ENCODE results near the gene ZNF37A. TPM values are rescaled to one million over a fixed set of nuclear protein-coding genes. Genes with fewer than 3 reads are reported as not detected.
A peak's percentile ranks its signal among the peaks of the same experiment; 100 is the strongest.
"Not testable (repeated sequence)": the region's sequence is repeated elsewhere in the genome, so short reads cannot be mapped to it uniquely, and the experiment has no call there.

Gene ZNF37A
- 10 to 100 TPM; 24.1 to 25.5 TPM for total RNA-seq

DNA sequence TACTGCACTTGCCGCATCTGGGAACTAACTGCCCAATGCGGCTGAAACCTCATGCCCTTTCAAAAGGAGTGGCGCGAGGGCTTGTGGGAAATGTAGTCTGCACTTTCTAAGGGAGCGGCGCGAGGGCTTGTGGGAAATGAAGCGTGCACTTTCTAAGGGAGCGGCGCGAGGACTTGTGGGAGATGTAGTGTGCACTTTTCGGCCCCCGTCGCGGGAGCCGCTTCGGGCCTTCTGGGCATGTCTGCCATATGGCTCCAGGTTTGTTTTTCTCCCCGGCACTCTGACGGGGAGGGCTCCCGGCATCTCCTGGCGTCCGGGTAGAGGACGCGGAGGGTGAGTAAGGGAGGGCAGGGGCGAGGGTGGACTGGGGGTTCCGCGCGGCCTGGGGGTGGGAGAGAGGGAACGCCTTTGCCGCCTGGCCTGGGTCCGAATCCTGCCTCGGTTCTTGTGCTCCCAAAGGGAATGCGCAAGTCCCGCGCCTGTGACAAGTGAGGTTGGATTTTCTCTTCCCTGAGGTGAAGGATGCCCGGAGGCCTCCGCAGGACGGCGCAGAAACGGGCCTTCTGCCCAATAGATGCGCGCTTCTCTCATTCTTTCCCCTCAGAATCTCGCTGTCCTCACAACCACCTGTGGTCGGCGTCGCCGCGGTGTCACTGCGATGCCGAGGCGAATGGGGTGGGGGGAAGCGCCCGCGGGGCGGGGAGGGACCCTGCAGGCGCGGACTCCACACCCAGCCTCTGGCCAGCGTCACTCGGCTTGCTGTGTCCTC lies at the start of gene ZNF37A:
Gene ZNF37A, plus strand, starts transcription at position 180 of the 769 bp plus-strand sequence. CDS start 2,281 bp downstream, outside the sequence.
- Mint-ChIP-seq H3K4me3 (peak within 1 kb of the TSS; percentile 85), H3K36me3 (ENCODE audit: low read depth) (peaks cover 45% of the 10 kb centered on the region), H3K9me3 (ENCODE audit: low read depth) (peaks cover 17% of the 10 kb centered on the region), H3K4me1 (peaks cover 31% of the 10 kb centered on the region), H3K27ac (peak within 1 kb of the TSS; percentile 90), H3K27me3 (no peaks in the 10 kb centered on the region)
- intact Hi-C loops (cut with DNase I, micrococcal nuclease), result loop anchor here (1.0 to 5.0 kb wide), 7 partner anchors 42 to 308 kb away; partner anchors contain the start of genes ZNF248 (in 2 of the 2), ZNF25 (in 2 of the 2) and ZNF33A (in 2 of the 2)
- ATAC-seq, result peak; percentile 98
- CTCF ChIA-PET, result interaction anchor here (0.6 to 1.4 kb wide), 3 partner anchors 82 to 128 kb away, joined by 3 to 4 read pairs (median 3); partner anchors contain the start of gene ZNF25
- peak; percentile 94 for DNase-seq
- POLR2A ChIA-PET, result interaction anchor here (1.4 kb wide), 1 partner anchor 84 kb away, joined by 4 read pairs; the partner anchor contains the start of gene ZNF33A

DNA sequence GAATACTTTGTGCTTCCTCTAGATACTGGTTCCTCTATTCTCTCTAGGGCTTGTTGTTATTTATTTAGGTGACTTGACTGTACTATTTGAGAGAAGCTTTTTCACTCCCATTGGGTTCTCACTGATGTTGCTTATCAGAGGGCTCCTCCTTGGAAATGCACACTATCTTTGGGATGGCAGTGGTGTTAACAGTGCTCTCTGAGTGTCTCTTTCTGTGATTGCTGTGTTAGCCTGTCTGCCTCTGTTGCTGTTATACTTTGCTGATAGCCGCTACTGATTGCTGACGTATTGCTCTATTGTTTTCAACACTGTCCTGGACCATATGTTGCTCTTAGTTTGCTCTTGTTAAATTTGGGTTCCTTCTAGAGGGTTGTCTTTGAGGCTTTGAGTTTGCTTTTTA lies 49.0 kb upstream of the ZNF37A start:
- H3K27me3 Mint-ChIP-seq, result no peaks in the 10 kb centered on the region
- peaks cover 31% of the 10 kb centered on the region for H3K4me1 Mint-ChIP-seq
- no peak overlapping the region for H3K4me3 Mint-ChIP-seq
- DNase-seq (no peak), ATAC-seq (no peak)
- POLR2A ChIA-PET, result no interaction called here
- intact Hi-C loops (cut with DNase I, micrococcal nuclease), result no loop called here
- CTCF ChIA-PET, result no interaction called here
- peaks cover 18% of the 10 kb centered on the region for H3K9me3 Mint-ChIP-seq (ENCODE audit: low read depth)
- peak overlapping the region; percentile 31 for H3K27ac Mint-ChIP-seq
- peaks cover 76% of the 10 kb centered on the region for H3K36me3 Mint-ChIP-seq (ENCODE audit: low read depth)

DNA sequence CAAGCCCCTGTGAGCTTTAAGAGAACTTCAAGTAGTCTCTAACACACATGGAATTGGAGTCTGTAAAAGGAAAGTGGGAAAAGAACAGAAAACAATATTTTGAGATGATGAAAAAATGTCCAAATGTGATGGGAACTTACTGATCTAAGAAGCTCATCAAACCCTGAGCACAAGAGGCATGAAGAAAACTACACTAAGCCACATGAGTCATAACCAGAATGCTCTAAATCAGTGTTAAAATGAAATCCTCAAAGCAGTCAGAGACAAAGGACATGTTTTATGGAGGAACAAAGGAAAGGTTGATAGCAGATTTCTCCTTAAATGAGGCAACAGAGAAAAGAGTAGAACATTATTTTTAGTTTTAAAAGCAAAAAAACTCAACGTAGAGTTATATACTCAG lies 46.5 kb upstream of the ZNF37A start:
- intact Hi-C loops (cut with DNase I, micrococcal nuclease), result no loop called here
- ATAC-seq, result peak; percentile 66
- ChIA-PET POLR2A (no interaction called here), CTCF (no interaction called here)
- Mint-ChIP-seq H3K36me3 (ENCODE audit: low read depth) (peaks cover 75% of the 10 kb centered on the region), H3K4me3 (no peak overlapping the region), H3K27ac (no peak overlapping the region), H3K27me3 (no peaks in the 10 kb centered on the region), H3K4me1 (peaks cover 26% of the 10 kb centered on the region), H3K9me3 (ENCODE audit: low read depth) (peaks cover 18% of the 10 kb centered on the region)
- no peak for DNase-seq

DNA sequence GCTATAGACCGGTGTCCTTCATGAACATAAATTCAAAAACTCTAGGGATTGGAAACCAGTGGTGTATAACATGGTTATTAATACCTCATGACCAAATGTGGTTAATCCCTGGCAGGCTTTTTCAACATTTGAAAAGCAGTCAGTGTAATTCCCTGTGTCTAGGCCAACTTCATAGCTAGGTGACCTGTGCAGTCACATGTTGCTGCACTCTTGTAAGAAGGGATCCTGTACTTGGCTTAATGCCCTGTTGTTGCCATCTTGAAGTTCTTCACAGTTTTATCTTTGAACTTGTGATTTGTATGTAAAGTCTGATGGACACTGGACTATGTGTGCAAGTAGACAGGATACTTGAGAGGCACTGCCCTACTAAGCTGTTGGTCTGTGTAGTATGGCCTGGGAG lies 43.9 kb upstream of the ZNF37A start:
- Mint-ChIP-seq H3K4me1 (peaks cover 11% of the 10 kb centered on the region), H3K27me3 (no peaks in the 10 kb centered on the region), H3K9me3 (ENCODE audit: low read depth) (peaks cover 38% of the 10 kb centered on the region), H3K4me3 (no peak overlapping the region), H3K27ac (no peak overlapping the region), H3K36me3 (ENCODE audit: low read depth) (peaks cover 82% of the 10 kb centered on the region)
- POLR2A ChIA-PET, result no interaction called here
- DNase-seq (no peak), ATAC-seq (no peak)
- CTCF ChIA-PET, result no interaction called here
- intact Hi-C loops (cut with DNase I, micrococcal nuclease), result loop anchor here (5.0 to 10.0 kb wide), 2 partner anchors 42 to 75 kb away; partner anchors contain the start of gene ZNF37A (in 1 of the 2)

DNA sequence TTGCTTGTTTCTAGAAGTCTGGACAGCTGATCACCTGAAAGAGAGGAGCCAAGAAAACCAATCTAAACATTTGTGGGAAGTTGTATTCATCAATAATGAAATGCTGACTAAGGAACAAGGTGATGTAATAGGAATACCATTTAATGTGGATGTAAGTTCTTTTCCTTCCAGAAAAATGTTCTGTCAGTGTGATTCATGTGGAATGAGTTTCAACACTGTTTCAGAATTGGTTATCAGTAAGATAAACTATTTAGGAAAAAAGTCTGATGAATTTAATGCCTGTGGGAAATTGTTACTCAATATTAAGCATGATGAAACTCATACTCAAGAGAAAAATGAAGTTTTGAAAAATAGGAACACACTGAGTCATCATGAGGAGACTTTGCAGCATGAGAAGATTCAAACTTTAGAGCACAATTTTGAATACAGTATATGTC lies 39.8 kb upstream of the ZNF37A start:
- intact Hi-C loops (cut with DNase I, micrococcal nuclease), result loop anchor here (5.0 to 10.0 kb wide), 2 partner anchors 38 to 70 kb away; partner anchors contain the start of gene ZNF37A (in 1 of the 2)
- ChIA-PET POLR2A (no interaction called here), CTCF (no interaction called here)
- ATAC-seq, result no peak
- no peak overlapping the region for H3K27ac Mint-ChIP-seq
- no peak overlapping the region for H3K4me3 Mint-ChIP-seq
- DNase-seq, result no peak
- H3K9me3 Mint-ChIP-seq (ENCODE audit: low read depth), result peaks cover 68% of the 10 kb centered on the region
- peaks cover 87% of the 10 kb centered on the region for H3K36me3 Mint-ChIP-seq (ENCODE audit: low read depth)
- H3K4me1 Mint-ChIP-seq, result no peaks in the 10 kb centered on the region
- no peaks in the 10 kb centered on the region for H3K27me3 Mint-ChIP-seq

DNA sequence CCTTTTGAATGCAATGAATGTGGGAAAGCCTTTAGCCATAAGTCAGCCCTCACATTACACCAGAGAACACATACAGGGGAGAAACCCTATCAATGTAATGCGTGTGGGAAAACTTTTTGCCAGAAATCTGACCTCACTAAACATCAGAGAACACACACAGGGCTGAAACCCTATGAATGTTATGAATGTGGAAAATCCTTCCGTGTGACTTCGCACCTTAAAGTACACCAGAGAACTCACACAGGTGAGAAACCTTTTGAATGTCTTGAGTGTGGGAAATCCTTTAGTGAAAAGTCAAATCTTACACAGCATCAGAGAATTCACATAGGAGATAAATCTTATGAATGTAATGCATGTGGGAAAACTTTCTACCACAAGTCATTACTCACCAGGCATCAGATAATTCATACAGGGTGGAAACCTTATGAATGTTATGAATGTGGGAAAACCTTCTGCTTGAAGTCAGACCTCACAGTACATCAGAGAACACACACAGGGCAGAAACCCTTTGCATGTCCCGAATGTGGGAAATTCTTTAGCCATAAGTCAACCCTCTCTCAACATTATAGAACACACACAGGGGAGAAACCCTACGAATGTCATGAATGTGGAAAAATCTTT lies 38.8 kb upstream of the ZNF37A start:
- H3K36me3 Mint-ChIP-seq (ENCODE audit: low read depth), result peaks cover 85% of the 10 kb centered on the region
- H3K27me3 Mint-ChIP-seq, ATAC-seq, CTCF ChIA-PET, H3K4me3 Mint-ChIP-seq, POLR2A ChIA-PET, DNase-seq, H3K4me1 Mint-ChIP-seq, H3K27ac Mint-ChIP-seq: not testable (repeated sequence)
- H3K9me3 Mint-ChIP-seq (ENCODE audit: low read depth), result peaks cover 69% of the 10 kb centered on the region
- intact Hi-C loops (cut with DNase I, micrococcal nuclease), result loop anchor here in 1 of 2 experiments (10.0 kb wide), 1 partner anchor 69 kb away; no protein-coding TSS in a partner anchor

DNA sequence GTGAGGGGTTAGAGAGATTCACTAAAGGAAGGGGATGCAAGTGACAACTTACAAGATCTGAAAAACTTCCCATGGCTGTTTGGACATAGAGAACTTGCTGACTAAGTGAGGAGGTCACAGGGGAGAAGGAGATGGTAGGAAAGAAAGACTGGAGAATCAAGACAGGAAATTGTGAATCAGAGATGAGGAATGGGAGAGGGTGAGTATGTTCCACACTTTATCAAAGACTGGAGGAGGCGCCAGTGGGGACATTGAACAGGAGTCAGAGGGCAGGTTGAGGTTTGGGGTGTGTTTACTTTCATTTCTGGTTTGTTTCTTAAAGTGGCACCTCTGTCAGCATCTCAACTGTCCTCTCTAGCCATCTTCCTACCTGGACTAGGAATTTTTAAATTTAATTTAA lies 24.5 kb upstream of the ZNF37A start:
- POLR2A ChIA-PET; H3K36me3 Mint-ChIP-seq (ENCODE audit: low read depth); ATAC-seq; H3K4me3 Mint-ChIP-seq; intact Hi-C loops (cut with DNase I, micrococcal nuclease); H3K4me1 Mint-ChIP-seq; DNase-seq; H3K9me3 Mint-ChIP-seq (ENCODE audit: low read depth); H3K27ac Mint-ChIP-seq; CTCF ChIA-PET; H3K27me3 Mint-ChIP-seq: not testable (repeated sequence)

DNA sequence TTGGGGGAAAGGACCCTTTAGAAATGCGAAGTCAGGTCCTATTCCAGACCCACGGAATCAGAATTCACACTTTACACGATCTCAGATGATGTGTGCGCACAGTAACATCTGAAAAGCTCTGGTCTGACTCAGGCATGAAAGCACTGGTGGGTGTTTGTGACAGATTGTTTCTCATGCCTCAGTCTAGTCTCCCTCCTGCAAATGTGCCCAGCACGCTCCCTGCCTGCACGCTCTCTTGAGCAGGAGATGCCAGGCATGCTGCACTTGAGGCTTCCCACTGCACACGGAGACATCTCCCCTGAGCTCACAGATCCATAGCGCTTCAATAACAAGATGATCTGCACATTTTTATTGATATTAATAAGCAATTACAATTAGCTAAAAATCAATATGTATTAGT lies 23.6 kb upstream of the ZNF37A start:
- Mint-ChIP-seq H3K4me1 (no peaks in the 10 kb centered on the region), H3K36me3 (ENCODE audit: low read depth) (no peaks in the 10 kb centered on the region), H3K9me3 (ENCODE audit: low read depth) (peaks cover 5% of the 10 kb centered on the region), H3K27me3 (no peaks in the 10 kb centered on the region), H3K4me3 (no peak overlapping the region), H3K27ac (no peak overlapping the region)
- no peak for ATAC-seq
- DNase-seq, result no peak
- intact Hi-C loops (cut with DNase I, micrococcal nuclease), result no loop called here
- ChIA-PET POLR2A (no interaction called here), CTCF (interaction anchor here (0.5 to 0.6 kb wide), 2 partner anchors 105 to 967 kb away, joined by 3 to 4 read pairs; no protein-coding TSS in a partner anchor)

DNA sequence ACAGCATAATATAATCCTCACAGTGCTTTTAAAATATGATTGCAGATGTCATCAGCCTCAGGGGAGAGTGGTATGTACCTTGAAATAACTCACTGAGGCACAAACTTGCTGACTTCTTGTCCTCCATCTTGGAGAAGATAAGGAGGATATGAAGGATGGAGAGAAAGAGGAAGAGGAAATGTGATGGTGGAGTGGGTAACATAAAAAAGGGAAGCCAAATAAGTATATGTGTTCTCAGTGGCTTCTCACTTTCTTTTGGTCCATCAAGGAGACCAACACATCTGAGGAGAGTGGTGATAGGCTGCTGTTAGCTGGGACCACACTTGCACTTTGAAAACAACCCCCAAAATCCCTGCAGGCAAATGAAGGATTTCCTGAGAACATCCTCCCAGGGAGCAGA lies 21.6 kb upstream of the ZNF37A start:
- H3K4me1 Mint-ChIP-seq, result no peaks in the 10 kb centered on the region
- H3K27ac Mint-ChIP-seq, result no peak overlapping the region
- H3K9me3 Mint-ChIP-seq (ENCODE audit: low read depth), result peaks cover 16% of the 10 kb centered on the region
- no peaks in the 10 kb centered on the region for H3K27me3 Mint-ChIP-seq
- ATAC-seq (no peak), DNase-seq (no peak)
- POLR2A ChIA-PET, result no interaction called here
- H3K36me3 Mint-ChIP-seq (ENCODE audit: low read depth), result peaks cover 2% of the 10 kb centered on the region
- intact Hi-C loops (cut with DNase I, micrococcal nuclease), result no loop called here
- no peak overlapping the region for H3K4me3 Mint-ChIP-seq
- CTCF ChIA-PET, result no interaction called here

DNA sequence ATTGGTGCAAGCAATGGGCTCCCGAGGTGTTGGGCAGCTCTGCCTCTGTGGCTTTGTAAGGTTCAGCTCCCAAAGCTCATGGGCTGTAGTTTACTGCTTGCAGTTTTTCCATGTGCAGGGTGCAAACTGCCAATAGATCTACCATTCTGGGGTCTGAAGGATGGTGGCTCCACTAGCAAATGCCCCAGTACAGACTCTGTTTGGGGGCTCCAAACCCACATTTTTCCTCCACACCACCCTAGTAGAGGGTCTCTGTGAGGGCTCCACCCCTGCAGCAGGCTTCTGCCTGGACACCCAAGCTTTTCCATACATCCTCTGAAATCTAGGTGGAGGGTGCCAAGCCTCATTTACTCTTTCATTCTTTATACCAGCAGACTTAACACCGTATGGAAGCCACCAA lies 17.4 kb upstream of the ZNF37A start:
- peaks cover 2% of the 10 kb centered on the region for H3K36me3 Mint-ChIP-seq (ENCODE audit: low read depth)

DNA sequence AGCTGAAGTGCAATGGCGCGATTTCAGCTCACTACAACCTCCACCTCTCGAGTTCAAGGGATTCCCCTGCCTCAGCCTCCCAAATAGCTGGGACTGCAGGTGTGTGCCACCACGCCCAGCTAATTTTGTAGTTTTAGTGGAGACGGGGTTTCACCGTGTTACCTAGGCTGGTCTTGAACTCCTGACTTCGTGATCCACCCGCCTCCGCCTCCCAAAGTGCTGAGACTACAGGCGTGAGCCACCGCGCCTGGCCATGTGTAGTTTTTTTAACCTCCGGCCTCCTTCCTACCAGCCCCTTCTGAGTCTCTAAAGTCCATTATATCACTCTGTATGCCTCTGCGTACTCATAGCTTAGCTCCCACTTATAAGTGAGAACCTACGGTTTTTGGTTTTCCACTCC lies 819 bp upstream of the ZNF37A start:
- POLR2A ChIA-PET, result interaction anchor here (0.6 to 1.4 kb wide), 2 partner anchors 83 to 902 kb away, joined by 4 read pairs; partner anchors contain the start of gene ZNF33A

More for the DNA sequence above, 17.4 kb upstream of the ZNF37A start:
- no peak overlapping the region for H3K4me3 Mint-ChIP-seq
- intact Hi-C loops (cut with DNase I, micrococcal nuclease), result no loop called here
- ChIA-PET POLR2A (no interaction called here), CTCF (interaction anchor here (0.6 kb wide), 1 partner anchor 109 kb away, joined by 3 read pairs; no protein-coding TSS in a partner anchor)
- H3K27me3 Mint-ChIP-seq, result no peaks in the 10 kb centered on the region
- H3K27ac Mint-ChIP-seq, result no peak overlapping the region
- H3K4me1 Mint-ChIP-seq, result no peaks in the 10 kb centered on the region
- ATAC-seq (no peak), DNase-seq (no peak)
- peaks cover 22% of the 10 kb centered on the region for H3K9me3 Mint-ChIP-seq (ENCODE audit: low read depth)

More for the DNA sequence above, 819 bp upstream of the ZNF37A start:
- Mint-ChIP-seq H3K4me1 (peaks cover 28% of the 10 kb centered on the region), H3K36me3 (ENCODE audit: low read depth) (peaks cover 35% of the 10 kb centered on the region), H3K9me3 (ENCODE audit: low read depth) (peaks cover 14% of the 10 kb centered on the region), H3K4me3 (peak overlapping the region; percentile 85), H3K27ac (peak overlapping the region; percentile 90)
- H3K27me3 Mint-ChIP-seq, ATAC-seq, DNase-seq: not testable (repeated sequence)
- CTCF ChIA-PET, result interaction anchor here (0.6 to 1.2 kb wide), 3 partner anchors 83 to 127 kb away, joined by 3 to 4 read pairs (median 4); partner anchors contain the start of genes ZNF25 and ZNF33A
- intact Hi-C loops (cut with DNase I, micrococcal nuclease), result loop anchor here (5.0 kb wide), 2 partner anchors 41 to 236 kb away; partner anchors contain the start of gene ZNF248 (in 1 of the 2)

Measured in activated CD4-positive, alpha-beta T cell treated with anti-CD3 and anti-CD28 coated beads for 36 hours (primary cell).